Measurements from ENCODE around the gene TBC1D9. TPM values are rescaled to one million over a fixed set of nuclear protein-coding genes. Genes with fewer than 3 reads are reported as not detected.

The TBC1D9 gene
- total RNA-seq, 1 experiment from 2014 or later, result 4.6 TPM

- Histone ChIP-seq H3K27me3 (ENCODE audit: control insufficient read depth, insufficient read depth, low read length) (no peaks in the 10 kb centered on the region), H3K36me3 (replicated peaks; ENCODE audit: control insufficient read depth, insufficient read depth, low read length) (no peaks in the 10 kb centered on the region), H3K4me3 (ENCODE audit: insufficient read depth, low read depth, low read length) (no peak overlapping the region)
- no peak for DNase-seq
Observed at GRCh38 chr4:140645614-140646412, 110.4 kb downstream of the TBC1D9 start.

GRCh38 chr4:140645196-140645595 is 111.0 kb downstream of the TBC1D9 start:
- no peaks in the 10 kb centered on the region for H3K27me3 ChIP-seq (ENCODE audit: control insufficient read depth, insufficient read depth, low read length)
- no peaks in the 10 kb centered on the region for H3K36me3 ChIP-seq (replicated peaks; ENCODE audit: control insufficient read depth, insufficient read depth, low read length)
- DNase-seq, result no peak
- H3K4me3 ChIP-seq (ENCODE audit: insufficient read depth, low read depth, low read length), result no peak overlapping the region

GRCh38 chr4:140644470-140645185 is 111.6 kb downstream of the TBC1D9 start:
- peak; percentile 27 for DNase-seq
- H3K4me3 ChIP-seq (ENCODE audit: insufficient read depth, low read depth, low read length), result no peak overlapping the region
- H3K36me3 ChIP-seq (replicated peaks; ENCODE audit: control insufficient read depth, insufficient read depth, low read length), result no peaks in the 10 kb centered on the region
- H3K27me3 ChIP-seq (ENCODE audit: control insufficient read depth, insufficient read depth, low read length), result no peaks in the 10 kb centered on the region

GRCh38 chr4:140643571-140644055 is 112.6 kb downstream of the TBC1D9 start:
- Histone ChIP-seq H3K4me3 (ENCODE audit: insufficient read depth, low read depth, low read length) (no peak overlapping the region), H3K36me3 (replicated peaks; ENCODE audit: control insufficient read depth, insufficient read depth, low read length) (no peaks in the 10 kb centered on the region), H3K27me3 (ENCODE audit: control insufficient read depth, insufficient read depth, low read length) (no peaks in the 10 kb centered on the region)
- DNase-seq, result peak; percentile 49

- DNase-seq, result peak; percentile 35
- H3K27me3 ChIP-seq (ENCODE audit: control insufficient read depth, insufficient read depth, low read length), result no peaks in the 10 kb centered on the region
- no peak overlapping the region for H3K4me3 ChIP-seq (ENCODE audit: insufficient read depth, low read depth, low read length)
- no peaks in the 10 kb centered on the region for H3K36me3 ChIP-seq (replicated peaks; ENCODE audit: control insufficient read depth, insufficient read depth, low read length)
Observed at GRCh38 chr4:140642674-140643437, 113.3 kb downstream of the TBC1D9 start.

GRCh38 chr4:140641789-140642439 is 114.3 kb downstream of the TBC1D9 start:
- DNase-seq, result peak; percentile 90
- Histone ChIP-seq H3K36me3 (replicated peaks; ENCODE audit: control insufficient read depth, insufficient read depth, low read length) (no peaks in the 10 kb centered on the region), H3K4me3 (ENCODE audit: insufficient read depth, low read depth, low read length) (no peak overlapping the region), H3K27me3 (ENCODE audit: control insufficient read depth, insufficient read depth, low read length) (no peaks in the 10 kb centered on the region)

GRCh38 chr4:140641105-140641555 is 115.1 kb downstream of the TBC1D9 start:
- no peak for DNase-seq
- Histone ChIP-seq H3K27me3 (ENCODE audit: control insufficient read depth, insufficient read depth, low read length) (no peaks in the 10 kb centered on the region), H3K4me3 (ENCODE audit: insufficient read depth, low read depth, low read length) (no peak overlapping the region), H3K36me3 (replicated peaks; ENCODE audit: control insufficient read depth, insufficient read depth, low read length) (no peaks in the 10 kb centered on the region)

GRCh38 chr4:140640150-140640748 is 115.9 kb downstream of the TBC1D9 start:
- no peak for DNase-seq
- H3K4me3 ChIP-seq (ENCODE audit: insufficient read depth, low read depth, low read length), result no peak overlapping the region
- H3K36me3 ChIP-seq (replicated peaks; ENCODE audit: control insufficient read depth, insufficient read depth, low read length), result no peaks in the 10 kb centered on the region
- H3K27me3 ChIP-seq (ENCODE audit: control insufficient read depth, insufficient read depth, low read length), result no peaks in the 10 kb centered on the region

GRCh38 chr4:140639066-140639465 is 117.1 kb downstream of the TBC1D9 start:
- no peaks in the 10 kb centered on the region for H3K36me3 ChIP-seq (replicated peaks; ENCODE audit: control insufficient read depth, insufficient read depth, low read length)
- no peaks in the 10 kb centered on the region for H3K27me3 ChIP-seq (ENCODE audit: control insufficient read depth, insufficient read depth, low read length)
- H3K4me3 ChIP-seq (ENCODE audit: insufficient read depth, low read depth, low read length), result no peak overlapping the region
- no peak for DNase-seq

GRCh38 chr4:140637836-140638235 is 118.3 kb downstream of the TBC1D9 start:
- no peaks in the 10 kb centered on the region for H3K36me3 ChIP-seq (replicated peaks; ENCODE audit: control insufficient read depth, insufficient read depth, low read length)
- no peaks in the 10 kb centered on the region for H3K27me3 ChIP-seq (ENCODE audit: control insufficient read depth, insufficient read depth, low read length)
- peak; percentile 69 for DNase-seq
- H3K4me3 ChIP-seq (ENCODE audit: insufficient read depth, low read depth, low read length), result no peak overlapping the region

- Histone ChIP-seq H3K4me3 (ENCODE audit: insufficient read depth, low read depth, low read length) (no peak overlapping the region), H3K27me3 (ENCODE audit: control insufficient read depth, insufficient read depth, low read length) (no peaks in the 10 kb centered on the region), H3K36me3 (replicated peaks; ENCODE audit: control insufficient read depth, insufficient read depth, low read length) (no peaks in the 10 kb centered on the region)
- peak; percentile 52 for DNase-seq
Observed at GRCh38 chr4:140635606-140636005, 120.6 kb downstream of the TBC1D9 start.

GRCh38 chr4:140633951-140634350 is 122.2 kb downstream of the TBC1D9 start:
- no peaks in the 10 kb centered on the region for H3K27me3 ChIP-seq (ENCODE audit: control insufficient read depth, insufficient read depth, low read length)
- no peaks in the 10 kb centered on the region for H3K36me3 ChIP-seq (replicated peaks; ENCODE audit: control insufficient read depth, insufficient read depth, low read length)
- no peak overlapping the region for H3K4me3 ChIP-seq (ENCODE audit: insufficient read depth, low read depth, low read length)
- no peak for DNase-seq

- H3K36me3 ChIP-seq (replicated peaks; ENCODE audit: control insufficient read depth, insufficient read depth, low read length), result no peaks in the 10 kb centered on the region
- H3K4me3 ChIP-seq (ENCODE audit: insufficient read depth, low read depth, low read length), result no peak overlapping the region
- DNase-seq, result no peak
- H3K27me3 ChIP-seq (ENCODE audit: control insufficient read depth, insufficient read depth, low read length), result no peaks in the 10 kb centered on the region
Observed at GRCh38 chr4:140633124-140633523, 123.1 kb downstream of the TBC1D9 start.

GRCh38 chr4:140630246-140630645 is 125.9 kb downstream of the TBC1D9 start:
- Histone ChIP-seq H3K36me3 (replicated peaks; ENCODE audit: control insufficient read depth, insufficient read depth, low read length) (no peaks in the 10 kb centered on the region), H3K27me3 (ENCODE audit: control insufficient read depth, insufficient read depth, low read length) (no peaks in the 10 kb centered on the region), H3K4me3 (ENCODE audit: insufficient read depth, low read depth, low read length) (no peak overlapping the region)
- DNase-seq, result peak; percentile 51
